Measurements from ENCODE around the gene ADAMTS9. TPM values are rescaled to one million over a fixed set of nuclear protein-coding genes. Genes with fewer than 3 reads are reported as not detected.

Gene ADAMTS9
- total RNA-seq, 1 donor from 2014 or later, result 11.7 TPM

- H3K27me3 ChIP-seq (ENCODE audit: low read depth), result no peaks in the 10 kb centered on the region
- no peak overlapping the region for H3K4me3 ChIP-seq
- no peak for TF ChIP-seq CTCF (IDR thresholded peaks at IDR 0.05)
- intact Hi-C loops (cut with DNase I), result no loop called here
- H3K4me1 ChIP-seq, result no peaks in the 10 kb centered on the region
- ATAC-seq (peak in 1 of 2 donors; percentile 35), DNase-seq (no peak)
- H3K36me3 ChIP-seq, result peaks cover 29% of the 10 kb centered on the region
- no peak overlapping the region for H3K27ac ChIP-seq
- H3K9me3 ChIP-seq, result no peaks in the 10 kb centered on the region
These were observed 36.0 kb downstream of the ADAMTS9 start for GRCh38 chr3:64651741-64652241.

- no peaks in the 10 kb centered on the region for H3K9me3 ChIP-seq
- ATAC-seq (no peak), DNase-seq (no peak)
- intact Hi-C loops (cut with DNase I), result no loop called here
- no peak overlapping the region for H3K27ac ChIP-seq
- TF ChIP-seq CTCF (IDR thresholded peaks at IDR 0.05), result no peak
- H3K36me3 ChIP-seq, result peaks cover 29% of the 10 kb centered on the region
- no peak overlapping the region for H3K4me3 ChIP-seq
- H3K27me3 ChIP-seq (ENCODE audit: low read depth), result no peaks in the 10 kb centered on the region
- no peaks in the 10 kb centered on the region for H3K4me1 ChIP-seq
These were observed 36.5 kb downstream of the ADAMTS9 start for GRCh38 chr3:64651303-64651702.

GRCh38 chr3:64650715-64651114 is 37.1 kb downstream of the ADAMTS9 start:
- ATAC-seq, result peak in 1 of 2 donors; percentile 38
- Histone ChIP-seq H3K27ac (peak overlapping the region; percentile 20), H3K36me3 (peaks cover 29% of the 10 kb centered on the region), H3K9me3 (no peaks in the 10 kb centered on the region), H3K4me3 (no peak overlapping the region), H3K27me3 (ENCODE audit: low read depth) (no peaks in the 10 kb centered on the region), H3K4me1 (no peaks in the 10 kb centered on the region)
- DNase-seq, result no peak
- intact Hi-C loops (cut with DNase I), result no loop called here
- TF ChIP-seq CTCF (IDR thresholded peaks at IDR 0.05), result no peak

GRCh38 chr3:64650096-64650622 is 37.6 kb downstream of the ADAMTS9 start:
- H3K4me1 ChIP-seq, result no peaks in the 10 kb centered on the region
- H3K27me3 ChIP-seq (ENCODE audit: low read depth), result no peaks in the 10 kb centered on the region
- H3K27ac ChIP-seq, result peak overlapping the region; percentile 20
- intact Hi-C loops (cut with DNase I), result no loop called here
- H3K36me3 ChIP-seq, result peaks cover 27% of the 10 kb centered on the region
- DNase-seq (no peak), ATAC-seq (no peak)
- no peaks in the 10 kb centered on the region for H3K9me3 ChIP-seq
- no peak for TF ChIP-seq CTCF (IDR thresholded peaks at IDR 0.05)
- no peak overlapping the region for H3K4me3 ChIP-seq

- no peak overlapping the region for H3K4me3 ChIP-seq
- no peak for DNase-seq
- no peaks in the 10 kb centered on the region for H3K27me3 ChIP-seq (ENCODE audit: low read depth)
- H3K9me3 ChIP-seq, result no peaks in the 10 kb centered on the region
- TF ChIP-seq CTCF (IDR thresholded peaks at IDR 0.05), result no peak
- intact Hi-C loops (cut with DNase I), result no loop called here
- no peaks in the 10 kb centered on the region for H3K4me1 ChIP-seq
- no peak overlapping the region for H3K27ac ChIP-seq
- peaks cover 22% of the 10 kb centered on the region for H3K36me3 ChIP-seq
- peak in 1 of 2 donors; percentile 43 for ATAC-seq
These were observed 38.6 kb downstream of the ADAMTS9 start for GRCh38 chr3:64648927-64649906.

Measured in lower lobe of right lung (tissue), 2 donors.